ENCODE results near the gene IL17B. TPM values are rescaled to one million over a fixed set of nuclear protein-coding genes. Genes with fewer than 3 reads are reported as not detected.

Gene IL17B
- total and polyA plus RNA-seq, 2 donors (not counting 3 experiments of a cell fraction or from before 2014, with no cell fraction given), result not detected

GRCh38 chr5:149387081-149387631 is 8.1 kb upstream of the IL17B start:
- no peaks in the 10 kb centered on the region for H3K9me3 ChIP-seq (replicated peaks; ENCODE audit: control insufficient read depth, insufficient read depth, low read length)
- no peaks in the 10 kb centered on the region for H3K27me3 ChIP-seq (ENCODE audit: control insufficient read depth in 2 of 2, insufficient read depth in 2 of 2, low read length in 2 of 2)
- ChIA-PET POLR2A (no interaction called here), CTCF (interaction anchor here (0.8 to 3.0 kb wide), 7 partner anchors 11 to 231 kb away, joined by 3 to 15 read pairs (median 5); no protein-coding TSS in a partner anchor)
- no peak overlapping the region for H3K4me2 ChIP-seq (ENCODE audit: insufficient read depth, low read length)
- BruUV-seq (replicated peaks), result no TSS peak
- no peaks in the 10 kb centered on the region for H4K20me1 ChIP-seq (replicated peaks; ENCODE audit: control insufficient read depth, extremely low read depth, insufficient read depth, low read length)
- no peak for TF ChIP-seq GATA2 (IDR thresholded peaks at IDR 0.05; ENCODE audit: insufficient read depth, insufficient read length, low read depth, low read length)
- TF ChIP-seq POLR2A (IDR thresholded peaks at IDR 0.05; ENCODE audit: low read depth, low read length), result no peak
- no peaks in the 10 kb centered on the region for H3K79me2 ChIP-seq (ENCODE audit: control insufficient read depth, insufficient read depth, low read length)
- no peak overlapping the region for H2AFZ ChIP-seq (ENCODE audit: low read depth, low read length)
- intact Hi-C loops (cut with micrococcal nuclease), result no loop called here
- no peak for FAIRE-seq
- no peaks in the 10 kb centered on the region for H3K36me3 ChIP-seq (ENCODE audit: control insufficient read depth in 2 of 2, extremely low read depth in 1 of 2, insufficient read depth in 2 of 2, low read length in 2 of 2)
- H3K4me3 ChIP-seq (replicated peaks in 1 of 3; ENCODE audit: insufficient read depth in 1 of 3, low read depth in 1 of 3, low read length in 3 of 3), result no peak overlapping the region
- H3K4me1 ChIP-seq (ENCODE audit: control insufficient read depth, extremely low read depth, insufficient read depth, low read length), result no peaks in the 10 kb centered on the region
- DNase-seq (ENCODE audit: low read depth, low spot score), result no peak
- H3K9me1 ChIP-seq (replicated peaks; ENCODE audit: control insufficient read depth, extremely low read depth, insufficient read depth, low read length), result no peaks in the 10 kb centered on the region
- H3K9ac ChIP-seq (replicated peaks; ENCODE audit: extremely low read depth, insufficient read depth, low read length), result no peak overlapping the region
- H3K27ac ChIP-seq (ENCODE audit: insufficient read depth, low read depth, low read length), result no peak overlapping the region
- dilution Hi-C loops (cut with MboI; ENCODE audit: extremely low pct_ligation_motif_present, low sequenced_read_pairs), result no loop called here

GRCh38 chr5:149386166-149386565 is 7.1 kb upstream of the IL17B start:
- Histone ChIP-seq H3K4me2 (ENCODE audit: insufficient read depth, low read length) (no peak overlapping the region), H4K20me1 (replicated peaks; ENCODE audit: control insufficient read depth, extremely low read depth, insufficient read depth, low read length) (no peaks in the 10 kb centered on the region), H3K27ac (ENCODE audit: insufficient read depth, low read depth, low read length) (no peak overlapping the region), H3K4me3 (replicated peaks in 1 of 3; ENCODE audit: insufficient read depth in 1 of 3, low read depth in 1 of 3, low read length in 3 of 3) (no peak overlapping the region), H3K27me3 (ENCODE audit: control insufficient read depth in 2 of 2, insufficient read depth in 2 of 2, low read length in 2 of 2) (no peaks in the 10 kb centered on the region), H3K36me3 (ENCODE audit: control insufficient read depth in 2 of 2, extremely low read depth in 1 of 2, insufficient read depth in 2 of 2, low read length in 2 of 2) (no peaks in the 10 kb centered on the region), H3K9me1 (replicated peaks; ENCODE audit: control insufficient read depth, extremely low read depth, insufficient read depth, low read length) (no peaks in the 10 kb centered on the region), H2AFZ (ENCODE audit: low read depth, low read length) (no peak overlapping the region), H3K9ac (replicated peaks; ENCODE audit: extremely low read depth, insufficient read depth, low read length) (no peak overlapping the region), H3K4me1 (ENCODE audit: control insufficient read depth, extremely low read depth, insufficient read depth, low read length) (no peaks in the 10 kb centered on the region), H3K9me3 (replicated peaks; ENCODE audit: control insufficient read depth, insufficient read depth, low read length) (no peaks in the 10 kb centered on the region), H3K79me2 (ENCODE audit: control insufficient read depth, insufficient read depth, low read length) (no peaks in the 10 kb centered on the region)
- ChIA-PET CTCF (interaction anchor here (1.2 to 3.0 kb wide), 6 partner anchors 10 to 179 kb away, joined by 4 to 15 read pairs (median 7); no protein-coding TSS in a partner anchor), POLR2A (no interaction called here)
- dilution Hi-C loops (cut with MboI; ENCODE audit: extremely low pct_ligation_motif_present, low sequenced_read_pairs), result no loop called here
- FAIRE-seq, result no peak
- no peak for DNase-seq (ENCODE audit: low read depth, low spot score)
- no TSS peak for BruUV-seq (replicated peaks)
- TF ChIP-seq POLR2A (IDR thresholded peaks at IDR 0.05; ENCODE audit: low read depth, low read length) (no peak), CTCF (IDR thresholded peaks at IDR 0.05; ENCODE audit: extremely low read depth in 1 of 2, insufficient read depth in 1 of 2, low read depth in 1 of 2, low read length in 2 of 2) (no peak), FOS (IDR thresholded peaks at IDR 0.05; ENCODE audit: borderline replicate concordance, insufficient read depth, low read length) (no peak), EZH2 (IDR thresholded peaks at IDR 0.05; ENCODE audit: borderline replicate concordance, low read depth, low read length, severe bottlenecking) (no peak), JUN (IDR thresholded peaks at IDR 0.05; ENCODE audit: borderline replicate concordance, insufficient read depth, insufficient read length, low read depth) (no peak), POLR2AphosphoS5 (IDR thresholded peaks at IDR 0.05; ENCODE audit: insufficient read depth, low read depth, low read length) (no peak)
- intact Hi-C loops (cut with micrococcal nuclease), result no loop called here

Measured in endothelial cell of umbilical vein (primary cell).